Brain microvascular endothelial cell (primary cell): ENCODE measurements around the gene CACNA1H.
A peak's percentile ranks its signal among the peaks of the same experiment; 100 is the strongest.

Experiments
- DNase-seq: peaks from one replicate; pipeline ENCODE4 v3.0.0-alpha.2; 2020
- H3K27ac ChIP-seq: fragments of 250-450 bp; sonication (Bioruptor Pico); 2 replicates; pipeline ENCODE4 v1.5.1; 2020; ENCODE audit warnings: mild to moderate bottlenecking, moderate library complexity
- H3K27me3 ChIP-seq: fragments of 250-450 bp; sonication (Bioruptor Pico); replicated peaks from 2 replicates; pipeline ENCODE4 v1.5.1; 2020; ENCODE audit warnings: mild to moderate bottlenecking
- H3K36me3 ChIP-seq: fragments of 250-450 bp; sonication (Bioruptor Pico); replicated peaks from 2 replicates; pipeline ENCODE4 v1.5.1; 2020; ENCODE audit warnings: mild to moderate bottlenecking
- H3K4me3 ChIP-seq: 2 replicates; pipeline ENCODE4 v1.5.1; 2011; ENCODE audit warnings: low read depth, mild to moderate bottlenecking, control low read depth, low read length, moderate library complexity
- CTCF ChIP-seq: IDR thresholded peaks from 2 replicates; pipeline ENCODE4 v1.5.1; 2011; ENCODE audit warnings: low read depth, mild to moderate bottlenecking, moderate library complexity, low read length, control low read depth, inconsistent platforms; ENCODE audit errors: missing control alignments
- in situ Hi-C: cut with HindIII; loops from 2 replicates; pipeline ENCODE4 v1.10.0; 2017; ENCODE audit warnings: low sequenced_read_pairs, low pct_ligation_motif_present

The CACNA1H gene

GRCh38 chr16:1163567-1164055, 10.7 kb downstream of the CACNA1H start:
- Histone ChIP-seq H3K36me3 (no peaks in the 10 kb centered on the region), H3K27me3 (no peaks in the 10 kb centered on the region), H3K4me3 (no peak overlapping the region), H3K27ac (no peak overlapping the region)
- no peak for TF ChIP-seq CTCF
- in situ Hi-C loops = no loop called here
- DNase-seq = peak; percentile 54

- H3K27ac ChIP-seq = no peak overlapping the region
- TF ChIP-seq CTCF = no peak
- no peak for DNase-seq
- H3K4me3 ChIP-seq = no peak overlapping the region
- no peaks in the 10 kb centered on the region for H3K36me3 ChIP-seq
- in situ Hi-C loops = no loop called here
- H3K27me3 ChIP-seq = no peaks in the 10 kb centered on the region
These were observed 11.5 kb downstream of the CACNA1H start for GRCh38 chr16:1164382-1164781.

- in situ Hi-C loops = no loop called here
- no peak for TF ChIP-seq CTCF
- Histone ChIP-seq H3K27me3 (no peaks in the 10 kb centered on the region), H3K27ac (no peak overlapping the region), H3K36me3 (no peaks in the 10 kb centered on the region), H3K4me3 (no peak overlapping the region)
- no peak for DNase-seq
These were observed 12.1 kb downstream of the CACNA1H start for GRCh38 chr16:1164975-1165374.

- DNase-seq = no peak
These were observed 12.6 kb downstream of the CACNA1H start for GRCh38 chr16:1165511-1165910.

GRCh38 chr16:1167276-1168107, 14.6 kb downstream of the CACNA1H start:
- TF ChIP-seq CTCF = no peak
- in situ Hi-C loops = no loop called here
- H3K27me3 ChIP-seq = no peaks in the 10 kb centered on the region
- no peak for DNase-seq
- H3K36me3 ChIP-seq = no peaks in the 10 kb centered on the region
- no peak overlapping the region for H3K4me3 ChIP-seq
- H3K27ac ChIP-seq = no peak overlapping the region

More at GRCh38 chr16:1165511-1165910, 12.6 kb downstream of the CACNA1H start:
- no peak for TF ChIP-seq CTCF
- no peaks in the 10 kb centered on the region for H3K27me3 ChIP-seq
- no peak overlapping the region for H3K4me3 ChIP-seq
- no peaks in the 10 kb centered on the region for H3K36me3 ChIP-seq
- H3K27ac ChIP-seq = no peak overlapping the region
- in situ Hi-C loops = no loop called here
